GM13977 (cell line): ENCODE measurements around the gene PAEP.

Source experiments
- DNase-seq: peaks from one replicate; pipeline ENCODE4 v3.0.0; 2012; ENCODE audit warnings: low spot score
- in situ Hi-C: fragments of 300-500 bp; cut with MboI; formaldehyde crosslinking; loops from one replicate; pipeline ENCODE4 v1.12.0; 2022; ENCODE audit warnings: low sequenced_read_pairs, low pct_unique_long_range_greater_than_20kb, mixed read lengths, inconsistent platforms; ENCODE audit not compliant: unreplicated experiment
- TF ChIP-seq, protein P1 (sequence below): IDR thresholded peaks from 2 replicates; pipeline ENCODE4 v1.5.1; 2012; ENCODE audit warnings: mild to moderate bottlenecking, control low read depth; ENCODE audit not compliant: insufficient read depth; ENCODE audit errors: extremely low read depth, missing control alignments

PAEP gene

DNA sequence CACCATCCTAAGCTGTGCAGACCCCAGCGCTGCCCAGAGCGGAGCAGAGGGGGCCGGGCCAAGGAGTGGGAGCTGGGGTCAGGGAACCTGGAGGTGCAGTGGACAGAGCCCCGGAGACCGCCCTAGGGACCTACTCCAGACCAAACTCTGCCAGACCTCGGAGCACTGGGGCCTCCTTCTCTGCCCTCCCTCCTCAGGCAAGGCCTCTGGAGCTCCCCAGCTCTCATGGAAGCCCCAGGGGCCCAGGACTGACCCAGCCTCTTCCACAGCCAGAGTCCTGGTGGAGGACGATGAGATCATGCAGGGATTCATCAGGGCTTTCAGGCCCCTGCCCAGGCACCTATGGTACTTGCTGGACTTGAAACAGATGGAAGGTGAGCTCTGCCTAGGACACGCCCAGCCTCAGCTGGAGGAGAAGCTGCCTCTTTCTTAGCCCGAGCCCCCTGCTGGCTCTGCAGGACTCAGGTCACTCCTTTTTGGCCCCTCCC, 3.6 kb downstream of the PAEP start:
- in situ Hi-C loops = no loop called here
- DNase-seq = no peak

DNA sequence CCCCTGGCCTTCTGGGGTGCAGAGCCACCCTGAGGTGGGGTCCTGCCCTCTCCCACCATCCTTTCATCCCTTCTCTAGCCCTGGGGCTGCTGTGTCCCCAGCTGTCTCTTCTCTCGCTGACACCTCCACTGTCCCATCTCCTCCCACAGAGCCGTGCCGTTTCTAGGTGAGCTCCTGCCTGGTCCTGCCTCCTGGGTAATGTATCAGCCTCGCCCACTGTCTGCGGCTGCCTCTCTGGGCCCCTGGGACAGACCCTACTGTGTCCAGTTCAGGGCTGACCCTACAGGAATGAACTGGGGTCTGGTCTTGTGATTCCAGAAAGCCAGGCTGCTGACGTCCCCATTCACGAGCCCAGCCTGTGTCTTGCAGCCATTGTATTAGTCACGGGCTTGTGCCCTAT, 4.1 kb downstream of the PAEP start:
- TF ChIP-seq, protein P1, sequence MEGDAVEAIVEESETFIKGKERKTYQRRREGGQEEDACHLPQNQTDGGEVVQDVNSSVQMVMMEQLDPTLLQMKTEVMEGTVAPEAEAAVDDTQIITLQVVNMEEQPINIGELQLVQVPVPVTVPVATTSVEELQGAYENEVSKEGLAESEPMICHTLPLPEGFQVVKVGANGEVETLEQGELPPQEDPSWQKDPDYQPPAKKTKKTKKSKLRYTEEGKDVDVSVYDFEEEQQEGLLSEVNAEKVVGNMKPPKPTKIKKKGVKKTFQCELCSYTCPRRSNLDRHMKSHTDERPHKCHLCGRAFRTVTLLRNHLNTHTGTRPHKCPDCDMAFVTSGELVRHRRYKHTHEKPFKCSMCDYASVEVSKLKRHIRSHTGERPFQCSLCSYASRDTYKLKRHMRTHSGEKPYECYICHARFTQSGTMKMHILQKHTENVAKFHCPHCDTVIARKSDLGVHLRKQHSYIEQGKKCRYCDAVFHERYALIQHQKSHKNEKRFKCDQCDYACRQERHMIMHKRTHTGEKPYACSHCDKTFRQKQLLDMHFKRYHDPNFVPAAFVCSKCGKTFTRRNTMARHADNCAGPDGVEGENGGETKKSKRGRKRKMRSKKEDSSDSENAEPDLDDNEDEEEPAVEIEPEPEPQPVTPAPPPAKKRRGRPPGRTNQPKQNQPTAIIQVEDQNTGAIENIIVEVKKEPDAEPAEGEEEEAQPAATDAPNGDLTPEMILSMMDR = no peak

More for the DNA sequence above, 3.6 kb downstream of the PAEP start:
- TF ChIP-seq, protein P1 = no peak

DNA sequence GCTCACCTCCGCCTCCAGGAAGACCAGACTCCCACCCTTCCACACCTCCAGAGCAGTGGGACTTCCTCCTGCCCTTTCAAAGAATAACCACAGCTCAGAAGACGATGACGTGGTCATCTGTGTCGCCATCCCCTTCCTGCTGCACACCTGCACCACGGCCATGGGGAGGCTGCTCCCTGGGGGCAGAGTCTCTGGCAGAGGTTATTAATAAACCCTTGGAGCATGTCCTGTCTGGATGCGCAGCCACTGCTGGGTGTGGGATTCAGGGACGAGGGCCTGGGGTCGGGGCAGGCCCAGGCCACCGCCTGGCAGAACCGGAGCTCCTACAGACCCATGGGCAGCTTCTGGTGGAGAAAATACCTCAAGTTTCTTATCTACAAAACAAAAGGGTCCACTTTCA, 5.0 kb downstream of the PAEP start:
- in situ Hi-C loops = no loop called here
- DNase-seq = no peak

More for the DNA sequence above, 4.1 kb downstream of the PAEP start:
- in situ Hi-C loops = no loop called here
- no peak for DNase-seq

DNA sequence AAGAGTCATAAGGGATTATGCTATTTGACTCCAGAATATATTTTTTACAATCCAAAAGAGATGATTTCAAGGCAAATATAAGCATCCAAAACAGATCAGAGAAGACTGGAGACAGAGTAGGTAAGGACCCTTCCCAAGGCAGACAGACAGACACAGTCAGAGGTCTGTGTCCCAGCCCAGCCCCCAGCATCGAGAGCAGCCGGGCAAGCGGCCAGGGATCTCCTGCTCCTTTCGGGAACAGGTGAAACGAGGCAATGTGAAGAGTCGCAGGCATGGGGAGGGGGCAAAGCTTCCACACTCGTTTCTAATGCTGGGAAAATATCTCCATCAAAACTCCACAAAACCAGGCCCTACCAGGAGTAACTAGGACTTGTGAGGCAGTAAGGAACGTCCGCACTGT, 5.8 kb downstream of the PAEP start:
- TF ChIP-seq, protein P1 = no peak
- in situ Hi-C loops = no loop called here
- no peak for DNase-seq

More for the DNA sequence above, 5.0 kb downstream of the PAEP start:
- TF ChIP-seq, protein P1 = no peak

DNA sequence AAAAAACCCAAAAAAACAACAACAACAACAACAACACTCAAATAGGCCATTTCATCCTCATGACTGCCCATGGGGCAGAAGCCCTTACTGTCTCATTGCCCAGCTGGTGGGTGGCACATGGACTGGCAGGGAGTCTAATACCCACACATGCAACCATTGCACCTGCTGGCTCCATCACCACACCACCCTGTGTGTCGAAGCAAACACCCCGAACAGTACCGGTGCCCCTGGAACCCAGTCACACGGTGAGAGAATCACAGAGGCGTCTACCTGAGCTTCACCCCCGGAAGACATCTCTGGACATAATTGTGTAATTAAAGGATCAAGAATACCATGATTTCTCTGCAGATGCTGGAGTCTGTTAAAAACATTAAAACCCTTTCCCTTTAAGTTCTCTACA, 6.5 kb downstream of the PAEP start:
- DNase-seq = no peak
- TF ChIP-seq, protein P1 = no peak
- in situ Hi-C loops = no loop called here

DNA sequence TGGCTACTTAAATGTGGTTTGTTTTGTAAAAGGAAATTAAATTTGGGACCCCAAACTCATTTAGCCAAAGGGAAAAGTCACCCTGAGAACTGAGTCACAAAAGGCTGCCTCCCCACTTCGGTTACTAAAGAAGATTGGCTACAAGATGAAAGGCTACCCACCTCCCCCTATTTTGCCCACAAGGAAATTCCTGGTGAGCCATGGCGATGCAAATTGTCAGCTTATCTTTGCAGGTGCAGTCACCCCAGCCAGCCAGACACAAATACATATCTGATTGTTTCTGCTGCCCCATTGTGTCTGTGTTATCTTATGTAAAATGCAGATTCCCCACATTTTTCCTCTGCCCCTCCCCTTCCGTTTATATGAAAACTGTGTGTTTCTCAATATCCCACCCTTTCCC, 8.9 kb downstream of the PAEP start:
- in situ Hi-C loops = no loop called here
- no peak for DNase-seq
- TF ChIP-seq, protein P1 = no peak

DNA sequence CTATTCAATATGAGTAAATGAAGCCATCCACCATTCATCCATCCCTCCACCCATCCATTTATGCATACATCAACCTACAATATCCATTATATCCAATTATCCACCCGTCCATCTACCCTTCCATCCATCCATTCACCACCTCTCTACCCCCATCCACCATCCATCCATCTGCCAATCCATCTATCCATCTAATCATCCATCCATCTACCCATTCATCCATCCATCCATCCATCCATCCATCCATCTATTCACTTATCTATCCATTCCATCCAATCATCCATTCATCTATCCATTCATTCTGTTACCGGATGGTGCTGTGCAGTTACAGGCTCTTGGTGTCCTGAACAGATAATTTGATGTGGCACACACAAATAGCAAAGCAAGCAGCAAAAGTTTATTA, 10.7 kb downstream of the PAEP start:
- in situ Hi-C loops = no loop called here
- TF ChIP-seq, protein P1 = no peak

More for the DNA sequence above, 10.7 kb downstream of the PAEP start:
- DNase-seq = no peak
